GM19324 (cell line): ENCODE results near the gene PRAMEF26.
"Not testable (repeated sequence)": the region's sequence is repeated elsewhere in the genome, so short reads cannot be mapped to it uniquely, and the experiment has no call there.

ENCODE experiments used
- ATAC-seq: cut with Tn5 transposase; IDR thresholded peaks from one replicate; pipeline ENCODE4 v1.9.1; 2021; ENCODE audit warnings: mild to moderate bottlenecking, moderate library complexity; ENCODE audit not compliant: unreplicated experiment, low FRiP score

The PRAMEF26 gene

GRCh38 chr1:13155909-13156308, at the start of gene PRAMEF26:
PRAMEF26 (minus strand) TSS chr1:13156009; CDS start chr1:13153095, 2,914 bp downstream.
- not testable (repeated sequence) for ATAC-seq

GRCh38 chr1:13201309-13201708, 45.5 kb upstream of the PRAMEF26 start, which contains the start of gene PRAMEF13:
PRAMEF13 (minus strand) TSS chr1:13201409; CDS start chr1:13199589, 1,820 bp downstream.
- ATAC-seq = not testable (repeated sequence)

- ATAC-seq = not testable (repeated sequence)
Observed at GRCh38 chr1:13171548-13171947, 15.7 kb upstream of the PRAMEF26 start, which contains the start of gene PRAMEF9. PRAMEF9 (plus strand) TSS chr1:13171848; CDS start chr1:13175281, 3,433 bp downstream.

- ATAC-seq = not testable (repeated sequence)
Observed at GRCh38 chr1:13165531-13165930, 9.7 kb upstream of the PRAMEF26 start, which contains the start of gene HNRNPCL4. HNRNPCL4 (minus strand) TSS chr1:13165631; CDS start chr1:13165467, 164 bp downstream.

- not testable (repeated sequence) for ATAC-seq
Observed at GRCh38 chr1:13116754-13117153, 39.1 kb downstream of the PRAMEF26 start, which contains the start of gene HNRNPCL2. HNRNPCL2 (minus strand) TSS chr1:13116854; CDS start chr1:13116400, 454 bp downstream.
